ENCODE data around the gene VPS39. TPM values are rescaled to one million over a fixed set of nuclear protein-coding genes. Genes with fewer than 3 reads are reported as not detected.

VPS39 gene
- total RNA-seq, 1 experiment from 2014 or later, result 27.6 TPM

GRCh38 chr15:42160136-42160535, 48.0 kb downstream of the VPS39 start:
- Histone ChIP-seq H3K9me3 (replicated peaks) (no peaks in the 10 kb centered on the region), H3K27me3 (replicated peaks) (no peaks in the 10 kb centered on the region), H3K4me1 (replicated peaks) (peaks cover 11% of the 10 kb centered on the region), H3K4me3 (no peak overlapping the region), H3K27ac (no peak overlapping the region), H3K36me3 (peaks cover 62% of the 10 kb centered on the region)
- no peak for DNase-seq (ENCODE audit: low read depth in 1 of 2, low spot score in 2 of 2)

DNA sequence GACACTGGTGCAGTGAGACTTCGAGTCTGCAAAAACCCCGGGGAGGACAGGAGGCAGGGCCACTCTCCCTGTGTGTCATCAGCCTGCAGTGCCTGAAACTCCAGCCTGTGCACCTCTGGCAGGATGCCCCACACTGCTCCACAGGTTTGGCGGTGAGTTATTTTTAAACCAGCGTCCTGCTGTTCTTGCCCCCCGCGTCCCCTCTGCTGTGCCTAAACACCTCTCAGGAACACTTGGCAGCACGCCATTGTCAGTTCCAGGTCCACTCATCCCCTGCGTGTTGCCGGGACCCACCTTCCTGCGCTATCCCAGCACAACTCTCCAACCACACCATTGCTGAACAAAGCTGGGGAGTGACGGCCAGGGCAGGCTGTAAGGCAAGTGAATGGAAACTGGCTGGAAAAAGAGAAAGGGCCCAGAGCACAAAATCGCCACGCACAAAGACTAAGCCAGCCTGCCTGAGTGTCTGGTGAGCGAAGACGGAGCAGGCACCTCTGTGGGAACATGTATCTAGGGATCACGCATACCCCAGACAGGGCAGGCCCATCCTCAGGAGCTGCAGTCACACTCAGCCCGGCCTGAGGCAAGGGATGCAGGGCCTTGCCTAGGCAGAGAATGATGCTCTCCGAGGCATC, 48.6 kb downstream of the VPS39 start:
- H3K9me3 ChIP-seq (replicated peaks), result no peaks in the 10 kb centered on the region
- DNase-seq (ENCODE audit: low read depth in 1 of 2, low spot score in 2 of 2), result no peak
- H3K4me1 ChIP-seq (replicated peaks), result peaks cover 11% of the 10 kb centered on the region
- no peak overlapping the region for H3K27ac ChIP-seq
- no peaks in the 10 kb centered on the region for H3K27me3 ChIP-seq (replicated peaks)
- H3K4me3 ChIP-seq, result no peak overlapping the region
- peaks cover 55% of the 10 kb centered on the region for H3K36me3 ChIP-seq

DNA sequence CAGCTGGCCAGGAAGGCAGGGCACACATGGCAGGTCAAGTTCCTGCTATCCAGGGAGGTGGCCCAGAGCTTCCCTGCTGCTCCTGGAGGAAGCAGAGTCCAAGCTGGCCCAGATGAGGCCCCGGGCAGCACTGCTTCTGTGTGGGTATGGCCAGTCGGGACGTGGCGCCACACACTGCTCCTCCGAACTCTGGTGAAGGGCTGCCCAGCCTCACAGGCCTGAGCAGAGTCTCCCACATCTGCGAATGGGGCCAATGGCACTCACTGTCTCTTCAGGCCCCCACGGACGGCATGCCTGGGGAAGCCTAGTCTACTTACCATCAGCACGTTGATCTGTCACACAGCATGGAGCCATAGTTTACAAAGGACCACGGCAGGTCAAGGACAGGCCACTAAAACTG, 49.2 kb downstream of the VPS39 start:
- H3K27me3 ChIP-seq (replicated peaks), result no peaks in the 10 kb centered on the region
- no peak overlapping the region for H3K4me3 ChIP-seq
- peaks cover 50% of the 10 kb centered on the region for H3K36me3 ChIP-seq

DNA sequence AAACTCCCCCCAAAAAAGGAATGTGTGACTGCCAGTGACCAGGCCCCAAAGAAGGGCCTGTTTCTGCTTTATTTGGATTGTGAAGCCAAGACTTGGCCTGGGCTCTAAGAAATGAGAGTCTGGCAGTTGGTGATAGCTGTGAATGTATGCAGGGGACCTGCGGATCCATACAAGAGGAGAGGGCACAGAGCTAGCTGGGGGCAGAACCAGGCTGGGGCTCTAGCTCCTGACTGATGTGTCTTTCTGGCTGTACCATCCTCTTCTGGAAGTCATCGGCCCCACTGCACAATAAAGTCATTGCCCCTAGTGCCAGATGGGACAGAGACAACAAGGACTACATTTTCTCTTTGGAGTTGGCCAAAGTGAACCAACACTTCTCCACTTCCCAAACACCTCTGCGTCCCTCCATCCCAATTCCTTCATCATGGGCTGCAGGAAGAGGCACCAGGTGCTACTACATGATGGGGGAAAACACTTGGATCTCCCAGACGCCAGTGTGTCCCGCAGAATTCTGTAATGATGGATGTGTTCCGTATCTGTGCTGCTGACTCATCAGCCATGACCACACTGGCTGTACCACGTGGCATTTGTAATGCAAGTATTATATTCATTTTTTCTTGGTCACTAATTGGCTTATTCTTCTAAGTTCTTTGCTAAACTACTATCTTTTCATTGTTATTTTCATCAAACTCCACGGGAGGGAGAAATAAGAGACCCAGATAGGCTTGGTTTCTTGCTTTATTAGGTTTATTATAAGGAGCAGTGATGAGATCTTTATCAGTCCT, 49.9 kb downstream of the VPS39 start:
- Histone ChIP-seq H3K4me1 (replicated peaks) (peaks cover 11% of the 10 kb centered on the region), H3K36me3 (peaks cover 42% of the 10 kb centered on the region), H3K27me3 (replicated peaks) (no peaks in the 10 kb centered on the region), H3K4me3 (no peak overlapping the region), H3K27ac (no peak overlapping the region), H3K9me3 (replicated peaks) (no peaks in the 10 kb centered on the region)
- DNase-seq (ENCODE audit: low read depth in 1 of 2, low spot score in 2 of 2), result peak in 1 of 2 experiments; percentile 34

More for the DNA sequence above, 49.2 kb downstream of the VPS39 start:
- no peaks in the 10 kb centered on the region for H3K9me3 ChIP-seq (replicated peaks)
- no peak for DNase-seq (ENCODE audit: low read depth in 1 of 2, low spot score in 2 of 2)
- H3K27ac ChIP-seq, result no peak overlapping the region
- peaks cover 11% of the 10 kb centered on the region for H3K4me1 ChIP-seq (replicated peaks)

DNA sequence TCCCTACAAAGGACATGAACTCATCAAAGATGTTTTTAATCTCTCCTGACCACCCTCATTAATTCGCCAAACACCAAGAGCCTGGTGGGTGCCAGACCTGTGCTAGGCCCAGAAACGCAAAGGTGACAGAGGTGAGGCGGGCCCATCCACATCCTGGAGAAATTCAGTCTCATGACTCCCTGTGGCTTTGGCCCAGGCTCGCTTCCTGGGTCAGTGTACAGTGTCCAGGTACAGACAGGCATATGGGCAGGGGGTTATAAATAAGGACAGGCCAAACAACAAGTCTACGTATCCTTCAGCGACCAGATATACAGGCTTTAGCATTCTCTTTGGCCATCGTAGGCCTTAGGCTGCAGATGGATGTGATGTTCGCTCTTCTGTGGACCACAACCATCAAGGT, 50.7 kb downstream of the VPS39 start:
- Histone ChIP-seq H3K36me3 (peaks cover 34% of the 10 kb centered on the region), H3K4me1 (replicated peaks) (peaks cover 11% of the 10 kb centered on the region), H3K4me3 (no peak overlapping the region), H3K27me3 (replicated peaks) (no peaks in the 10 kb centered on the region), H3K27ac (no peak overlapping the region), H3K9me3 (replicated peaks) (no peaks in the 10 kb centered on the region)
- no peak for DNase-seq (ENCODE audit: low read depth in 1 of 2, low spot score in 2 of 2)

DNA sequence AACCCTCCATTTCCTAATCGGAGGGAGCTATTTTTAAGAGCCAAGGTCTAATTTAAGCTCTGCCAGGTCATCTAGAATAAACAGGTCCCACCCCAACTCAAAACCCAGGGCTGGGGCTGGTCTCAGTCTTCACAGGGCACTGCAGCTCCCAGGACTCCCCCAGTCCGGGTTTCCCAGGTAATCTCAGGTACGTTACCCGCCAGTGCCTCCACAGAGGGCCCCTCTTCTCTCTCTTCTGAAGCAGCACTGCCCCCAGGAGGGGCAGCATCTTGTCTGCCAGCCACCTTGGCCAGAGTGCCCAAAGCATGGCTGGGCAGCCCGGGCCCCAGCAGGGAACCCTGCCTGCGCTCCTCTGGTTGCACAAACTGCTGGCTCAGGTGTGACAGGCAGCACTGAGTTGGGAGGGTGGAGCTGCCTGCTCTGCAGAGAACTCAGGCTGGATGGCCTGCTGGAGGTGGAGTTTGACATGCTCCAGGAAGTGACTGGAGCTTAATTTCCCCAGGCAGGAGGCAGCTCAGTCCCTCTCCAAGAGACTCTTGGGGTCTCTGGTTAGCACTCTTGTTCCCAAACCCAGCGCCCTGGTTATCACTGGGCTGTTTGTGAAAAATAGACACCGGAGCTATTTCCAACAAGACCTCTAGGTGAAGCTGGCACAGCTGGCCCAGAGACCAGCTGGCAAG, 51.7 kb downstream of the VPS39 start, which contains the start of gene PLA2G4F:
TSS of gene PLA2G4F (minus strand) at position 394 of the 680 bp plus-strand sequence. CDS start at position 307, 87 bp downstream.
- no peaks in the 10 kb centered on the region for H3K27me3 ChIP-seq (replicated peaks)
- peaks cover 11% of the 10 kb centered on the region for H3K4me1 ChIP-seq (replicated peaks)
- H3K27ac ChIP-seq, result no peak within 1 kb of the TSS
- no peaks in the 10 kb centered on the region for H3K9me3 ChIP-seq (replicated peaks)
- H3K36me3 ChIP-seq, result peaks cover 25% of the 10 kb centered on the region
- H3K4me3 ChIP-seq, result no peak within 1 kb of the TSS
- DNase-seq (ENCODE audit: low read depth in 1 of 2, low spot score in 2 of 2), result no peak

DNA sequence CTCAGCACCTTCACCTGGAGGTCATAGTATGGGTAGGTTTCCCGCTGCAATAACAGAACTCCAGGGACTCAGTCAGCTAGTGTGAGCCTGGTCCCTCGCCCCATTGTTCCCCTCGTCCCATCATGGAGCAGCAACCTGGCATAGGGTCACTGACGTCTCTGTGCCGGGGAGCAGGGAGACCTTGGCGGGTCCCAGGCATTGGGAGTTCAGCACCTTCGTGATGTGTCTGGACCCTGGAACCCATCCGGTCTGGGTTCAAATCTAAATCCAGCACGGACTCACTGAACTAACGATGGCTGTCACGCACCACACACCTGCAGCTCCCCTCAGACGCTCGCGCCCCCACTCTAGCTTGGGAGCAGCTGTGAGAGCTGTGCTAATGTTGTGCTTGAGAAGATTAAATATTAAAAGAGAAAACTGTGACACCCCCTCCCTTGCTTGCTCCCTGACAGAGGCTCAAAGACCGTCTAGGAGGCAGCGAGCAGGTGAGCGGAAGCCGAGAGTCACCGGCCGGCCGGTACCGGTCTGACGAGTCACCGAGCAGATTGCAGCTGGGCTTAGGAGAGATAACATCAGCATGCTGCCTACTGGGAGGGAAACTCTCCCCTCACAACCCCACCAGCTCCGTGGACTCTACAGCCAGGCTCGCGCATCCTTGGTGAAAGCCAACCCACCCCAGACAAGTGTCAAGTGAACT, 52.4 kb downstream of the VPS39 start:
- H3K36me3 ChIP-seq, result peaks cover 19% of the 10 kb centered on the region
- no peak overlapping the region for H3K4me3 ChIP-seq
- DNase-seq (ENCODE audit: low read depth in 1 of 2, low spot score in 2 of 2), result no peak
- H3K9me3 ChIP-seq (replicated peaks), result no peaks in the 10 kb centered on the region
- H3K27ac ChIP-seq, result no peak overlapping the region
- peaks cover 11% of the 10 kb centered on the region for H3K4me1 ChIP-seq (replicated peaks)
- H3K27me3 ChIP-seq (replicated peaks), result no peaks in the 10 kb centered on the region

DNA sequence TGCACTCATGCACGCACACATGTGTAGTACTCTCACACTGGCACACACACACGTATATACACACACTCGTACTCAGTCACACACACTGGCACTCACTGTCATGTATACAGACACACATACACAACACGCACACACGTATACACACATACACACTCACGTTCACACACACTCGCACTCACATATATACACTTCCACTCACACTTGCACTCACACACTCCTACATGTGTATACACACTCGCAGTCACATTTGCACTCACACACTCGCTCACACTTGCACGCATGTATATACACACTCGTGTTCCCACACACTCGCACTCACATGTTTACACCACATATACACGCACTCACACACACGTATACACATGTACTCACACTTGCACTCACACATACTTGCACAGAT, 53.1 kb downstream of the VPS39 start:
- Histone ChIP-seq H3K4me3 (no peak overlapping the region), H3K36me3 (peaks cover 11% of the 10 kb centered on the region), H3K27me3 (replicated peaks) (no peaks in the 10 kb centered on the region), H3K9me3 (replicated peaks) (no peaks in the 10 kb centered on the region), H3K4me1 (replicated peaks) (peaks cover 11% of the 10 kb centered on the region), H3K27ac (no peak overlapping the region)
- DNase-seq (ENCODE audit: low read depth in 1 of 2, low spot score in 2 of 2), result no peak

GRCh38 chr15:42154212-42154941, 53.7 kb downstream of the VPS39 start:
- no peak for DNase-seq (ENCODE audit: low read depth in 1 of 2, low spot score in 2 of 2)
- no peak overlapping the region for H3K27ac ChIP-seq

DNA sequence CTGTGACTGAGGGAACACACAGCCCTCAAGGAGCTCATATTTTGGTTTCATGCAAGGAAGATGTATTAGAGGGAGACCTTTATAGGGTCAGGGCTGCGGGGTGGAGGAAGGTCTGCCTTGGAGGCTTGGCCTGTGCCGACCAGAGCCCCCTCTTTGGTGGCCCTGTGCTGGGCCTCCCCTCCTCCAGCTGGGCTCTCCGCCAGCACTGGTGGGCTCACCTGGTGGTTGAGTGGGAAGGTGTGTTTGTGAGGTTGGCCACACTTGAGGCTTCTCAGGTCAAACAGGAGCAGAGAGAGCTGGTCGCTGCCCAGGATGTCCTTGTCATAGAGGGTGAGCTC, 54.3 kb downstream of the VPS39 start:
- no peak overlapping the region for H3K4me3 ChIP-seq
- peaks cover 10% of the 10 kb centered on the region for H3K4me1 ChIP-seq (replicated peaks)
- peaks cover under 1% of the 10 kb centered on the region for H3K36me3 ChIP-seq
- H3K27ac ChIP-seq, result no peak overlapping the region
- H3K27me3 ChIP-seq (replicated peaks), result no peaks in the 10 kb centered on the region
- no peak for DNase-seq (ENCODE audit: low read depth in 1 of 2, low spot score in 2 of 2)
- no peaks in the 10 kb centered on the region for H3K9me3 ChIP-seq (replicated peaks)

More at GRCh38 chr15:42154212-42154941, 53.7 kb downstream of the VPS39 start:
- Histone ChIP-seq H3K9me3 (replicated peaks) (no peaks in the 10 kb centered on the region), H3K4me3 (no peak overlapping the region), H3K4me1 (replicated peaks) (peaks cover 11% of the 10 kb centered on the region), H3K36me3 (peaks cover 5% of the 10 kb centered on the region), H3K27me3 (replicated peaks) (no peaks in the 10 kb centered on the region)

- Histone ChIP-seq H3K27me3 (replicated peaks) (no peaks in the 10 kb centered on the region), H3K4me3 (no peak overlapping the region), H3K27ac (no peak overlapping the region), H3K4me1 (replicated peaks) (peaks cover 2% of the 10 kb centered on the region), H3K36me3 (no peaks in the 10 kb centered on the region), H3K9me3 (replicated peaks) (no peaks in the 10 kb centered on the region)
- no peak for DNase-seq (ENCODE audit: low read depth in 1 of 2, low spot score in 2 of 2)
Observed at GRCh38 chr15:42152921-42153698, 55.0 kb downstream of the VPS39 start.

GRCh38 chr15:42152196-42152920, 55.7 kb downstream of the VPS39 start:
- Histone ChIP-seq H3K4me3 (no peak overlapping the region), H3K27ac (no peak overlapping the region), H3K9me3 (replicated peaks) (no peaks in the 10 kb centered on the region), H3K4me1 (replicated peaks) (no peaks in the 10 kb centered on the region), H3K36me3 (no peaks in the 10 kb centered on the region), H3K27me3 (replicated peaks) (no peaks in the 10 kb centered on the region)
- no peak for DNase-seq (ENCODE audit: low read depth in 1 of 2, low spot score in 2 of 2)

Measured in SJSA1 (cell line).